H9 (cell line): Measurements from ENCODE around the gene MGMT. TPM values are rescaled to one million over a fixed set of nuclear protein-coding genes. Genes with fewer than 3 reads are reported as not detected.

ENCODE experiments used
- DNase-seq: peaks from one replicate; pipeline ENCODE4 v3.0.0-alpha.2; 2017
- H2AFZ ChIP-seq: one replicate; pipeline ENCODE4 v1.6.1; 2013; ENCODE audit warnings: mild to moderate bottlenecking, low read length, control low read depth, moderate library complexity
- H2AK5ac ChIP-seq: 2 replicates; pipeline ENCODE4 v1.6.1; 2013; ENCODE audit warnings: low read length, control low read depth, mixed read lengths; ENCODE audit not compliant: insufficient read length
- H2BK120ac ChIP-seq: one replicate; pipeline ENCODE4 v1.6.1; 2013; ENCODE audit warnings: low read depth, mild to moderate bottlenecking, low read length, control low read depth, inconsistent platforms; ENCODE audit not compliant: poor library complexity, severe bottlenecking
- H2BK12ac ChIP-seq: 2 replicates; pipeline ENCODE4 v1.6.1; 2013; ENCODE audit warnings: low read length, control low read depth, mixed read lengths, low read depth; ENCODE audit not compliant: insufficient read length
- H2BK15ac ChIP-seq: 2 replicates; pipeline ENCODE4 v1.6.1; 2013; ENCODE audit warnings: low read depth, low read length, control low read depth
- H2BK20ac ChIP-seq: one replicate; pipeline ENCODE4 v1.6.1; 2013; ENCODE audit warnings: low read depth, mild to moderate bottlenecking, low read length, control low read depth, inconsistent platforms; ENCODE audit not compliant: poor library complexity, severe bottlenecking
- H2BK5ac ChIP-seq: 2 replicates; pipeline ENCODE4 v1.6.1; 2013; ENCODE audit warnings: low read length, control low read depth, mixed read lengths; ENCODE audit not compliant: insufficient read length
- H3K14ac ChIP-seq: 2 replicates; pipeline ENCODE4 v1.6.1; 2013; ENCODE audit warnings: low read length, control low read depth; ENCODE audit not compliant: insufficient read depth
- H3K18ac ChIP-seq: 2 replicates; pipeline ENCODE4 v1.6.1; 2013; ENCODE audit warnings: low read depth, mild to moderate bottlenecking, mixed read lengths, low read length, control low read depth; ENCODE audit not compliant: insufficient read length
- H3K23ac ChIP-seq: 2 replicates; pipeline ENCODE4 v1.6.1; 2013; ENCODE audit warnings: low read length, control low read depth, mixed read lengths, low read depth; ENCODE audit not compliant: insufficient read length
- H3K23me2 ChIP-seq: 2 replicates; pipeline ENCODE4 v1.6.1; 2013; ENCODE audit warnings: low read depth, mild to moderate bottlenecking, mixed read lengths, low read length, control low read depth; ENCODE audit not compliant: insufficient read length, poor library complexity, severe bottlenecking
- H3K27ac ChIP-seq: 2 replicates; pipeline ENCODE4 v1.5.1; 2013; ENCODE audit warnings: low read length, control low read depth, mixed read lengths, low read depth; ENCODE audit not compliant: insufficient read length
- H3K27me3 ChIP-seq: 2 replicates; pipeline ENCODE4 v1.6.1; 2013; ENCODE audit warnings: low read length, control low read depth, inconsistent platforms; ENCODE audit not compliant: insufficient read depth
- H3K4ac ChIP-seq: 2 replicates; pipeline ENCODE4 v1.6.1; 2013; ENCODE audit warnings: low read depth, mild to moderate bottlenecking, control low read depth, inconsistent platforms, low read length, moderate library complexity
- H3K4me1 ChIP-seq: 2 replicates; pipeline ENCODE4 v1.6.1; 2013; ENCODE audit warnings: low read length, control low read depth, inconsistent platforms; ENCODE audit not compliant: insufficient read depth
- H3K4me2 ChIP-seq: 2 replicates; pipeline ENCODE4 v1.6.1; 2013; ENCODE audit warnings: low read length, control low read depth, mixed read lengths; ENCODE audit not compliant: insufficient read length, insufficient read depth
- H3K56ac ChIP-seq: 2 replicates; pipeline ENCODE4 v1.6.1; 2013; ENCODE audit warnings: low read depth, mild to moderate bottlenecking, mixed read lengths, low read length, control low read depth; ENCODE audit not compliant: insufficient read length
- H3K79me1 ChIP-seq: 2 replicates; pipeline ENCODE4 v1.6.1; 2013; ENCODE audit warnings: low read depth, mild to moderate bottlenecking, moderate library complexity, low read length, control low read depth, inconsistent platforms; ENCODE audit not compliant: insufficient read depth, poor library complexity, severe bottlenecking
- H3K79me2 ChIP-seq: 2 replicates; pipeline ENCODE4 v1.6.1; 2013; ENCODE audit warnings: low read length, control low read depth, inconsistent platforms; ENCODE audit not compliant: insufficient read depth
- H3K9ac ChIP-seq: 2 replicates; pipeline ENCODE4 v1.6.1; 2013; ENCODE audit warnings: low read length, control low read depth, mixed read lengths; ENCODE audit not compliant: insufficient read length; ENCODE audit errors: extremely low read depth
- H3K9me3 ChIP-seq: one replicate; pipeline ENCODE4 v1.6.1; 2013; ENCODE audit warnings: low read depth, low read length, inconsistent platforms; ENCODE audit not compliant: control insufficient read depth
- H3T11ph ChIP-seq: one replicate; pipeline ENCODE4 v1.6.1; 2013; ENCODE audit warnings: mild to moderate bottlenecking, low read length, control low read depth, inconsistent platforms
- H4K20me1 ChIP-seq: one replicate; pipeline ENCODE4 v1.6.1; 2013; ENCODE audit not compliant: control insufficient read depth, insufficient read length, insufficient read depth
- H4K5ac ChIP-seq: 2 replicates; pipeline ENCODE4 v1.6.1; 2013; ENCODE audit warnings: low read depth, mild to moderate bottlenecking, mixed read lengths, low read length, control low read depth; ENCODE audit not compliant: insufficient read length
- H4K8ac ChIP-seq: replicated peaks from 2 replicates; pipeline ENCODE4 v1.6.1; 2013; ENCODE audit warnings: low read length, control low read depth, mixed read lengths, low read depth; ENCODE audit not compliant: insufficient read length
- H4K91ac ChIP-seq: 2 replicates; pipeline ENCODE4 v1.6.1; 2013; ENCODE audit warnings: low read depth, mild to moderate bottlenecking, moderate library complexity, mixed read lengths, low read length, control low read depth; ENCODE audit not compliant: insufficient read length
- H3K27ac Mint-ChIP-seq, 3 experiments: 2 replicates in 2 of 3; 3 replicates in 1 of 3; pipeline ENCODE4 v1.8.0; 2020 to 2021; ENCODE audit warnings: mixed read lengths in 3 of 3, mild to moderate bottlenecking in 1 of 3, moderate library complexity in 1 of 3
- H3K27me3 Mint-ChIP-seq: 2 replicates; pipeline ENCODE4 v1.8.0; 2021; ENCODE audit warnings: low read depth, mild to moderate bottlenecking, moderate library complexity, mixed read lengths
- H3K36me3 Mint-ChIP-seq, 3 experiments: 2 replicates in 2 of 3; 3 replicates in 1 of 3; pipeline ENCODE4 v1.8.0; 2020 to 2021; ENCODE audit warnings: low read depth in 3 of 3, mixed read lengths in 3 of 3; ENCODE audit not compliant: insufficient read depth in 1 of 3
- H3K4me1 Mint-ChIP-seq, 2 experiments: 2 replicates each; pipeline ENCODE4 v1.8.0; 2020; ENCODE audit warnings: mixed read lengths in 2 of 2
- H3K4me3 Mint-ChIP-seq, 2 experiments: 2 replicates in 1 of 2; 3 replicates in 1 of 2; pipeline ENCODE4 v1.8.0; 2020 to 2021; ENCODE audit warnings: mild to moderate bottlenecking in 2 of 2, mixed read lengths in 2 of 2, moderate library complexity in 1 of 2
- H3K9me3 Mint-ChIP-seq, 2 experiments: 2 replicates in 1 of 2; 3 replicates in 1 of 2; pipeline ENCODE4 v1.8.0; 2020; ENCODE audit warnings: mild to moderate bottlenecking in 2 of 2, mixed read lengths in 2 of 2, moderate library complexity in 1 of 2
- WGBS: extraction: QIAGEN DNeasy Blood & Tissue Kit; methylation state at CpG from one replicate; pipeline ENCODE4 v1.1.7; 2013; ENCODE audit warnings: missing lambda C conversion rate, low lambda C conversion rate, mixed read lengths; ENCODE audit not compliant: insufficient read length; ENCODE audit errors: extremely low coverage; 5-methylcytosine and 5-hydroxymethylcytosine counted together
- total RNA-seq: library from RNA; stranded (reverse); gene quantifications from 2 replicates; pipeline ENCODE4 v1.2.1, GENCODE V29; 2021
- TF ChIP-seq, protein P1 (sequence below): fragments of 200-600 bp; sonication (generic); conservative IDR thresholded peaks from 3 replicates; pipeline ENCODE4 v1.8.0; 2021; ENCODE audit warnings: antibody characterized with exemption, mild to moderate bottlenecking

MGMT gene
- total RNA-seq, 1 experiment from 2014 or later: 18.4 TPM

DNA sequence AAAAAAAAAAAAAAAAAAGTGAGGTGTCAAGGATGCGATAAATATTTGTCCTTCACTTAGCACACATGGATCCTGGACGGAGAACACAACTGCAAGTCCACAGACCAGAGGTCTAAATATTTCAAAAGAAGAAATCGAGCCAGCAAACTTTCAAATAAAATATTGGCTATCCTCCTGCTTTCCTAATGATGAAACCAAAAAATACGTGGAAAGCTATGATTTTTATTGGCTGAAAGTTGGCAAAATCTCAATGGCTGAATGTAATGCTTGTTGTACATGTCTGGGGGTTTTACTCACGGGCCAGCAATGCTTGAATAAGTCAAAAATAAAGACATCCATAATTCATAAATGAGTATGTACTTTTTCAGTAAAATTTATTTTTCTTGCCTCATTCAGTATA lies 19.0 kb upstream of the MGMT start:
- Mint-ChIP-seq H3K27ac (no peak overlapping the region), H3K27me3 (peaks cover 2% of the 10 kb centered on the region; the same call in 1 of the 2 replicates), H3K4me1 (peaks cover 10 to 11% of the 10 kb centered on the region in 2 experiments), H3K4me3 (no peak overlapping the region), H3K36me3 (no peaks in the 10 kb centered on the region; a peak in 1 of 7 replicates), H3K9me3 (no peaks in the 10 kb centered on the region; a peak in 1 of 5 replicates)
- Histone ChIP-seq H2BK15ac (no peak overlapping the region), H2BK12ac (no peak overlapping the region), H3K27me3 (no peaks in the 10 kb centered on the region), H3K18ac (no peak overlapping the region), H4K91ac (no peak overlapping the region), H2AFZ (no peak overlapping the region), H3K4me1 (peaks cover 2% of the 10 kb centered on the region), H3K4ac (no peak overlapping the region), H3K14ac (no peak overlapping the region), H3K9ac (no peak overlapping the region), H2BK120ac (no peak overlapping the region), H2BK5ac (no peak overlapping the region), H3T11ph (no peak overlapping the region), H3K4me2 (no peak overlapping the region), H3K56ac (no peak overlapping the region), H4K20me1 (no peaks in the 10 kb centered on the region), H3K9me3 (no peaks in the 10 kb centered on the region), H3K23me2 (no peaks in the 10 kb centered on the region), H3K79me2 (no peaks in the 10 kb centered on the region), H4K5ac (no peak overlapping the region), H3K79me1 (no peaks in the 10 kb centered on the region), H4K8ac (no peak overlapping the region), H2BK20ac (no peak overlapping the region), H3K27ac (no peak overlapping the region), H3K23ac (no peak overlapping the region), H2AK5ac (no peak overlapping the region)
- TF ChIP-seq, protein P1, sequence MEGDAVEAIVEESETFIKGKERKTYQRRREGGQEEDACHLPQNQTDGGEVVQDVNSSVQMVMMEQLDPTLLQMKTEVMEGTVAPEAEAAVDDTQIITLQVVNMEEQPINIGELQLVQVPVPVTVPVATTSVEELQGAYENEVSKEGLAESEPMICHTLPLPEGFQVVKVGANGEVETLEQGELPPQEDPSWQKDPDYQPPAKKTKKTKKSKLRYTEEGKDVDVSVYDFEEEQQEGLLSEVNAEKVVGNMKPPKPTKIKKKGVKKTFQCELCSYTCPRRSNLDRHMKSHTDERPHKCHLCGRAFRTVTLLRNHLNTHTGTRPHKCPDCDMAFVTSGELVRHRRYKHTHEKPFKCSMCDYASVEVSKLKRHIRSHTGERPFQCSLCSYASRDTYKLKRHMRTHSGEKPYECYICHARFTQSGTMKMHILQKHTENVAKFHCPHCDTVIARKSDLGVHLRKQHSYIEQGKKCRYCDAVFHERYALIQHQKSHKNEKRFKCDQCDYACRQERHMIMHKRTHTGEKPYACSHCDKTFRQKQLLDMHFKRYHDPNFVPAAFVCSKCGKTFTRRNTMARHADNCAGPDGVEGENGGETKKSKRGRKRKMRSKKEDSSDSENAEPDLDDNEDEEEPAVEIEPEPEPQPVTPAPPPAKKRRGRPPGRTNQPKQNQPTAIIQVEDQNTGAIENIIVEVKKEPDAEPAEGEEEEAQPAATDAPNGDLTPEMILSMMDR: no peak
- DNase-seq: no peak
- WGBS: no CpG with 5 or more reads among the region's 5 CpGs
